Esophagus muscularis mucosa (tissue), 4 donors: ENCODE results near the gene PAM. TPM values are rescaled to one million over a fixed set of nuclear protein-coding genes. Genes with fewer than 3 reads are reported as not detected.
A peak's percentile ranks its signal among the peaks of the same experiment; 100 is the strongest.
"Not testable (repeated sequence)": the region's sequence is repeated elsewhere in the genome, so short reads cannot be mapped to it uniquely, and the experiment has no call there.

Source experiments
- DNase-seq: peaks from one replicate; pipeline ENCODE4 v3.0.0-alpha.2; 2017; ENCODE audit errors: extremely low spot score
- H3K27ac ChIP-seq, 4 donors: fragments of 200-600 bp; sonication (generic); replicated peaks in 1 of 4; 1 replicate in 3 of 4; 2 replicates in 1 of 4; pipeline ENCODE4 v1.5.1; 2016 to 2019; ENCODE audit warnings: mild to moderate bottlenecking in 1 of 4
- H3K27me3 ChIP-seq, 4 donors: fragments of 200-600 bp; sonication (generic); one replicate each; pipeline versions ENCODE4 v1.5.1 to v1.6.0; 2016 to 2019
- H3K36me3 ChIP-seq, 4 donors: fragments of 200-600 bp; sonication (generic); one replicate each; pipeline ENCODE4 v1.5.1; 2016 to 2019
- H3K4me1 ChIP-seq, 4 donors: fragments of 200-600 bp; sonication (generic); one replicate each; pipeline ENCODE4 v1.5.1; 2016 to 2019
- H3K4me3 ChIP-seq, 4 donors: fragments of 200-600 bp; sonication (generic); 1 replicate in 2 of 4; 2 replicates in 2 of 4; pipeline ENCODE4 v1.5.1; 2016 to 2019; ENCODE audit warnings: mild to moderate bottlenecking in 4 of 4, moderate library complexity in 1 of 4
- H3K9me3 ChIP-seq, 4 donors: fragments of 200-600 bp; sonication (generic); 1 replicate in 3 of 4; 2 replicates in 1 of 4; pipeline ENCODE4 v1.5.1; 2016 to 2019
- CTCF ChIP-seq, 3 experiments: fragments of 200-600 bp in 2 of 3; fragments of 450-650 bp in 1 of 3; sonication (generic) in 2 of 3; IDR thresholded peaks; one replicate each; pipeline ENCODE4 v1.5.1; 2017 to 2019; ENCODE audit warnings: antibody characterized with exemption in 3 of 3, mild to moderate bottlenecking in 2 of 3, moderate library complexity in 1 of 3
- EP300 ChIP-seq: sonication (generic); formaldehyde crosslinking; IDR thresholded peaks from one replicate; pipeline ENCODE4 v1.6.1; 2017; ENCODE audit warnings: antibody characterized with exemption
- POLR2A ChIP-seq: fragments of 450-650 bp; IDR thresholded peaks from one replicate; pipeline ENCODE4 v1.6.1; 2017; ENCODE audit warnings: antibody characterized with exemption, moderate library complexity, mild to moderate bottlenecking, low read depth
- POLR2AphosphoS5 ChIP-seq, 2 donors: sonication (generic); formaldehyde crosslinking; IDR thresholded peaks; one replicate each; pipeline ENCODE4 v1.6.1; 2017; ENCODE audit warnings: antibody characterized with exemption in 2 of 2
- WGBS: methylation state at CpG from one replicate; pipeline ENCODE4 v1.1.5; 2018; 5-methylcytosine and 5-hydroxymethylcytosine counted together
- intact Hi-C: fragments of 100-400 bp; cut with DNase I; formaldehyde crosslinking; loops from one replicate; pipeline ENCODE4 v1.15.1; 2023
- total RNA-seq, 4 donors: library from RNA; depleted of rRNA; stranded (reverse); fragments of >200 nt; gene quantifications; one replicate each; pipeline versions ENCODE4 v1.1.0 to v1.2.1, GENCODE V29; 2016

PAM gene
- total RNA-seq, 4 donors from 2014 or later: 212 to 250 (median 227) TPM

- no peaks in the 10 kb centered on the region for H3K27me3 ChIP-seq
- no peak overlapping the region for H3K4me3 ChIP-seq
- H3K4me1 ChIP-seq: peaks cover 9 to 12% (median 10%) of the 10 kb centered on the region in 4 donors
- TF ChIP-seq CTCF (IDR thresholded peaks at IDR 0.05) (no peak), EP300 (no peak), POLR2A (no peak), POLR2AphosphoS5 (IDR thresholded peaks at IDR 0.05) (no peak)
- no peak overlapping the region for H3K27ac ChIP-seq
- DNase-seq: no peak
- no peaks in the 10 kb centered on the region for H3K9me3 ChIP-seq
- no peaks in the 10 kb centered on the region for H3K36me3 ChIP-seq
- intact Hi-C loops: loop anchor here (10.0 kb wide), 1 partner anchor 375 kb away; the partner anchor contains the start of genes GIN1 and PPIP5K2
- 92% methylated on average over 4 of the region's 4 CpGs for WGBS
These were observed 4.8 kb upstream of the PAM start for GRCh38 chr5:102750151-102750834.

GRCh38 chr5:102751903-102752376 lies 3.2 kb upstream of the PAM start:
- H3K4me3 ChIP-seq, H3K27me3 ChIP-seq, H3K9me3 ChIP-seq, DNase-seq, H3K27ac ChIP-seq, H3K36me3 ChIP-seq: not testable (repeated sequence)
- H3K4me1 ChIP-seq: peaks cover 16 to 22% (median 20%) of the 10 kb centered on the region in 4 donors
- 98% methylated on average over 13 of the region's 32 CpGs for WGBS
- intact Hi-C loops: loop anchor here (10.0 kb wide), 1 partner anchor 373 kb away; the partner anchor contains the start of genes GIN1 and PPIP5K2

- intact Hi-C loops: loop anchor here (10.0 kb wide), 1 partner anchor 371 kb away; the partner anchor contains the start of genes GIN1 and PPIP5K2
These were observed 977 bp upstream of the PAM start for GRCh38 chr5:102753889-102754766.

GRCh38 chr5:102755686-102756371 lies 724 bp downstream of the PAM start:
- Histone ChIP-seq H3K4me3 (peak overlapping the region; percentile 73 to 93 (median 88)), H3K36me3 (no peaks in the 10 kb centered on the region), H3K4me1 (peaks cover 38 to 50% (median 46%) of the 10 kb centered on the region in 4 donors), H3K27me3 (no peaks in the 10 kb centered on the region), H3K9me3 (no peaks in the 10 kb centered on the region), H3K27ac (peak overlapping the region; percentile 79 to 83 (median 82))
- peak; percentile 94 for DNase-seq
- TF ChIP-seq POLR2AphosphoS5 (IDR thresholded peaks at IDR 0.05) (peak; percentile 71 to 74), POLR2A (no peak)
- 1% methylated on average over 29 of the region's 29 CpGs for WGBS
- intact Hi-C loops: loop anchor here (10.0 kb wide), 1 partner anchor 369 kb away; the partner anchor contains the start of genes GIN1 and PPIP5K2

More at GRCh38 chr5:102753889-102754766, 977 bp upstream of the PAM start:
- Histone ChIP-seq H3K36me3 (no peaks in the 10 kb centered on the region), H3K27me3 (no peaks in the 10 kb centered on the region), H3K27ac (peak overlapping the region; percentile 79 to 83 (median 82)), H3K9me3 (no peaks in the 10 kb centered on the region), H3K4me3 (peak overlapping the region; percentile 73 to 93 (median 88)), H3K4me1 (peaks cover 24 to 33% (median 29%) of the 10 kb centered on the region in 4 donors)
- WGBS: 27% methylated on average over 26 of the region's 32 CpGs
- TF ChIP-seq POLR2A (no peak), CTCF (IDR thresholded peaks at IDR 0.05) (no peak), EP300 (no peak), POLR2AphosphoS5 (IDR thresholded peaks at IDR 0.05) (no peak)
- no peak for DNase-seq

- Histone ChIP-seq H3K36me3 (no peaks in the 10 kb centered on the region), H3K27me3 (no peaks in the 10 kb centered on the region), H3K27ac (no peak overlapping the region), H3K9me3 (no peaks in the 10 kb centered on the region), H3K4me1 (peaks cover 62 to 74% (median 69%) of the 10 kb centered on the region in 4 donors), H3K4me3 (no peak overlapping the region)
- intact Hi-C loops: loop anchor here (10.0 kb wide), 1 partner anchor 366 kb away; the partner anchor contains the start of genes GIN1 and PPIP5K2
- TF ChIP-seq POLR2A: no peak
- TF ChIP-seq CTCF (IDR thresholded peaks at IDR 0.05): no peak
- no peak for TF ChIP-seq POLR2AphosphoS5 (IDR thresholded peaks at IDR 0.05)
- TF ChIP-seq EP300: no peak
- DNase-seq: no peak
These were observed 3.5 kb downstream of the PAM start for GRCh38 chr5:102758576-102758975.
